NCI-H345 (cell line): ENCODE measurements around the gene CDKN2AIPNL.
"Not testable (repeated sequence)": the region's sequence is repeated elsewhere in the genome, so short reads cannot be mapped to it uniquely, and the experiment has no call there.

Experiments used
- DNase-seq: peaks from one replicate; lab custom pipeline; 2025; lab: John Stamatoyannopoulos, UW

Gene CDKN2AIPNL

DNA sequence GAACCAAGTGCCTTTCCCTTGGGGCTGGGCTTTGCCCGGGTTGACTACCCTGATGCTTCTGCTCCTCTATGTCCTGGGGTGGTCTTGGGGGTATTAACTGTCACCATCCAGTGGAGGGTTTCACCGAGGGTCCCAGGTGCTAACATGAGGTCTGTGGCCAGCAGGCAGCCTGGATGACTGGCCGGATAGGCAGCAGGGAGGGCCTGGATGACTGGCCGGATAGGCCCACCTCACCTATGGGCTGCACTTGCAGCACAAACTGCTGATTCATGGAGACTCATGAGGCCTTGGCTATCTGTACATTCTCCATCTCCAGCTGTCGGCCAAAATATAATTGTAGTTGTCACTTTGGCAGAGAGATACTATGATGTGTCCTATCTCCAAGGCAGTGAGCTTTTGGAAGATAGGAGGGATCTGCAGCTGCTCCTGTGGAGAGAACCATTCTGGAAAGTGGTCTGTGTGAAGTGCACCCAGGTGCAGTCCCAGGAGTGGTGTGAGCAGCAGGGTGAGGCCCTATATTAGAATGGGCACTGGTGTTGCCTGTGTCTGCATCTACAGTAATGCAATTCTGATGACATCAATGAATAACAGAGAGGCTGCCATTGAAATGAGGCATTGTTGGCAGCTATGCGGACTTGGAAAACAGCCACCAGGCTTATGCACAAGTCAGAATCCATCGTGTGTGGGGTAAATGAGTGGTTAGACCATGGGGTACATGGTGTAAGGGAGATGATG lies 26.3 kb upstream of the CDKN2AIPNL start:
- DNase-seq, result peak; percentile 19

DNA sequence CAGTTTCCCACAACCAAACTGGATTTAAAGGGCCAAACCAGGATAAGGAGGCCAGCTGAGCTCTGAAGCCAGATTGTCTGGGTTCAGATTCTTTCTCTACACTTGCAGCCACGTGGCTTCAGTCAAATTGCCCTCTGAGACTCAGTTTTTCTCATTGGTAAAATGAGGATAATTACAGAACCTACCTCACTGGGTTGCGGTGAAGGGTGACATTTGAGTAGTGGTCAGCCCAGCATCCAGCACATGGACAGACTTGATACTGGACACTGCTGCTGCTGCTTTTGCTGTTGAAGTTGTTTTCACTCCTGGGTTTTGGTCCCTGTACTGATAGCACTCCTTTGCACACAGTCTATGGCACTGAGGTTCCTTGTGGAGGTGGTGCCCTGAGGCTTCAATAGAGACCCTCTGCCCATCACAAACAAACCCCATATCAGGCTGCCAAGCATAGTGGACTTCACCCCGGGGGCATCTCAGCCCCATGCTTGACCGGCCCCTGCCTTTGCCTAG lies 25.7 kb upstream of the CDKN2AIPNL start:
- DNase-seq, result no peak

DNA sequence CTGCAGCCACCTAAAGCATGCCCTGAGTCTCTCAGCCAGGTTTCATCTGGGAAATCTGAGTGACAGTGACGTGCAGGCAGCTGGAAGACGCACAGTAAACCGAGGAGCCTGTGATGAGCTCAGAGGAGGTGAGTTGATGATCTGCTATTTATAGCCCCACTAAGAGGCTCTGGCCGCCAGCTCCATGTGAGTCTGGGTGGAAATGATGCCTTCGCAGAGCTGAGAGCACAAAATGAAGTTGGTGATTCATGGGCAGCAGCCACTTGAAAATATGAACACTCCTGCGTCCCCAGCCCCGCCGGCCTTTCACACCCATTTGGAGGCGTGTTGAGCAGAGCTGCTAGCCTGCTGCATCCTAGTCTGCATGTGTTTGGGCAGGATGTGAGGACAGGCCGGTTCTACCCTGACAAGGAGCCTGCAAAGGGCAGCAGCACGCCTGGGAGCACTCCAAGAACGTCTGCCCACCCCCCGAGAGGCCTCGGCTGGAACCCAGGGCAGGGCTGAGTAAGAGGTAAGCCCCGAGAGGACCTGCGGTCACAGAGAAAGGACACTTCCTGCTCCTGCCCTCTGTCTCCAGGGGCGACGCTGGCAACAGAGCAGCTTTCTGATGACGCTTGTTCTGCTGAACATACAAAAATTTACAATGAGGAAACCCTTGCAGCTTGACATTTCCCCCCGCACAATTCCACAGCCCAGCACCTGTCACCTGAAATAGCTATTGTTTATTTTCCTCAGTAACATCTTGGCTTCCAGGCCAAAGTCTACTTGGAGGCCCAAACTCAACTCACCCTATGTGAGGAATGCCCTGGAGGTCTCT lies 25.1 kb upstream of the CDKN2AIPNL start:
- peak; percentile 63 for DNase-seq

DNA sequence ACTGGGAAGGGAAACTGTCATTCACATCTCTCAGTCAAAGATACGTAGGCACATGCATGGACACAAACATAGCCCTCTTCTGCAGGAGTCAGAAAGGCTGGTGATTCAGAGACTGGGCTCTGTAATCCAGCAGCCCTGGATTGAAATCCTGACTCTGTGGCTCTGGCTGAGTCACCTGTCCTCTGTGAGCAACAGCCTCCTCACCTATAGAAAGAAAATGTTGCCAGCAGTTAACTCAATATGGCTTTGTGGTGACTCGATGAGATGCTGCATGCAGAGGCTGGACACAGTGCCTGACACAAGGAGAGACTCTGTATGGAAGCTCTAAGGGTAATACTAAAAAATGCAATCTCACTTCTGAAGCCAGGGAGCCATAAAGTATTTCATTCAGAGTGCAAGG lies 23.9 kb upstream of the CDKN2AIPNL start:
- DNase-seq, result no peak

DNA sequence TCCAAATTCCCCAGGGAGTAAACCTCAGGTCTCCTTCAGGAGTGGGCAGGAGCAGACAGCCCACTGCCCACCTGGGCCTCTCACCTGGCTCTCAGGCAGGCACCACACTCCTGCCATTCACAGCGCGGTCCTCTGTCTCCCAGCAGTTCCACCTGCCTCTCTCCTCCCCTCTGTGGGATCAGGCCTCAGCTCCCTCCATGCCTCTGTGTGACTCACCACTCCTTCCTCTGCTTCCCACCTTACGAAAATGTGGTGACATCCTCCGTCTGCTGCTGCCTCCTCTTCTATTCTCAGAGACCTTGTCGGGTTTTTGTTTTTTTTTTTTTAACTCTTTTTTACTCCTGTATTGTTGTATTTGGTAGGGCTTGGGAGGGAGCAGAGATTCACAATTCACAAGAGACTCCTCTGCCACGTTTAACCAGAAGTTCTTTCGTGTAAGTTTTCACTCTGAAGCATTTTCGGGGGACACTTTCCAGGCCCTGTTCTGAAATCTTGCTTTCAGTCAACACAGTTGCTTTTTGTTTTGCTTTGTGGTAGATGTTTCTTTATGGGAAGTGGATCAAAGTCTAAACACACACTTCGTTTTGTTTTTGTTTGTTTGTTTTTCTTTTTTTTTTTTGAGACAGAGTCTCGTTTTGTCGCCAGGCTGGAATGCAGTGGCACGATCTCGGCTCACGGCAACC lies 21.1 kb upstream of the CDKN2AIPNL start:
- no peak for DNase-seq

DNA sequence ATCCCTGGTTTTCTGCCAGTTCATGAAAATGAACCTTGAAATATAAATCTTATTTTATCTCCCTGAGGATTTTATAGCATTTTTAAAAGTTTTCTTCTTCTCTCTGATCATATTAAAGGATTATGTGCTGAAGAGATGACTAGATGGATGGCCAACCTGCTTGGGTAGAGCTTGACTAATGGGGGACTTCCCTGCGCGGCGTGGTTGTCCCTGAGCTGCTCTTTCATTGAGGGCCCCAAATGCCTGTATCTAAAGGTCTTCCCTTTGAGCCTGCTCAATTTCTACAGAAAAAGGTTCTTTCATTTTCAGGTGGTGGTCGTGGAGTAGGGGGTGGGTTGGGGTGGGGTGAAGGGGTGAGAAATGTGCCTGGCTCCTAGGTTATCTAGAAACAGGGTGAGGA lies 20.5 kb upstream of the CDKN2AIPNL start:
- no peak for DNase-seq

DNA sequence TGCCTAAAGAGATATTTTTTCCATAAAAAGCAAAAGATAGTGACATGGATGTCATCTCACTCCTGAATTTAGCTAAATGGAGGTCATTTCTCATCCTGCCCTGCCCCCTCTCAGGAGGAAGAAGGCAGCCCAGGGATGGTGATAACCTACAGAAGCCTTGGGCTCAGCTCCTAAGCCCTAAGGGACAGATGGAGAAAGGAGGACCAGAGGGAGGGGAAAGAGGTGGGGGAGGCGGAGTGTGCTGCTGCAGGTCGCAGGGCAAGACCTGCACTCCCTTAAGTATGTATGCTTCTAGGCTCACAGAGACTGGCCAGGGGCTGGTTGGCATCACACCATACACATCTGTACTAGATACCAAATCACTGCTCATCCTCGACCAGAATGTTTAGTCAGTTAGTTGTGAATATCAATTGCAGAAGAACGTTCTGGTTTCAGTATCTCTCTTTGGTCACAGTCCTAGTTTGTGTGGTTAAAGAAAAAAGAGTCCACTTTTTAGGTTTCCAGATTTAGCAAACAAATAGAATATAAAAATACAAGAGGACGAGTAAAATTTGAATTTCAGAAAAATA lies 18.4 kb upstream of the CDKN2AIPNL start:
- DNase-seq, result no peak

DNA sequence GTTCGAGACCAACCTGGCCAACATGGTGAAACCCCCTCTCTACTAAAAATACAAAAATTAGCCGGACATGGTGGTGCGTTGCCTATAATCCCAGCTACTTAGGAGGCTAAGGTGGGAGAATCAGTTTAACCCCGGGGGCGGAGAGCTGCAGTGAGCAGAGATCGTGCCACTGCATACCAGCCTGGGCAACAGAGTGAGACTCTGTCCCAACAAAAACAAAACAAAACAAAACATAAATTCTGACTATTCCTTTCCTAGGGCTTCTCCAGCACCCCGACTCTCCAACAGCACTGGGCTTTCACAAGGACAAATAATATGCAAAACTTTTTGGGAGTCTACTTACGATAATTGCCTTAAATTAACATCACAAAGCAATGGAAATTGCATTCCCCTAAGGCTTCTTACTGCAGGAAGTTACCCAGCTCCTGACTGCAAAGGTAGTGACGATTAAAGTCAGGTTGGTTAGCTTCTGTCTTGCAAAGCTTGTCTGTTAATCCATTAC lies 15.9 kb upstream of the CDKN2AIPNL start:
- DNase-seq, result no peak

DNA sequence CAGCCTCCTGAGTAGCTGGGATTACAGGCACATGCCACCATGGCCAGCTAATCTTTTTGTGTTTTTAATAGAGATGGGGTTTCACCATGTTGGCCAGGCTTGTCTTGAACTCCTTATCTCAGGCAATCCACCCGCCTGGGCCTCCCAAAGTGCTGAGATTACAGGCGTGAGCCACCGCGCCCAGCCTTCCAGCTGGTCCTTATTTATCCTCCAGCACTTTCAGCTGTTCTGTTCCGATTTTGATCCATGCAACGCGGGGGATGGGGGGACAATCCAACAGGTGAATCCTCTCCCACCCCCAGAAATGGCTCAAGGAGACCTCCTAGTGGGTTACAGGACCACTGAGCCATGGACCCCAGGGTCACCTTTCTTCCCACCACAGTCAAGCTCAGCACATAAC lies 14.7 kb upstream of the CDKN2AIPNL start:
- DNase-seq, result no peak

DNA sequence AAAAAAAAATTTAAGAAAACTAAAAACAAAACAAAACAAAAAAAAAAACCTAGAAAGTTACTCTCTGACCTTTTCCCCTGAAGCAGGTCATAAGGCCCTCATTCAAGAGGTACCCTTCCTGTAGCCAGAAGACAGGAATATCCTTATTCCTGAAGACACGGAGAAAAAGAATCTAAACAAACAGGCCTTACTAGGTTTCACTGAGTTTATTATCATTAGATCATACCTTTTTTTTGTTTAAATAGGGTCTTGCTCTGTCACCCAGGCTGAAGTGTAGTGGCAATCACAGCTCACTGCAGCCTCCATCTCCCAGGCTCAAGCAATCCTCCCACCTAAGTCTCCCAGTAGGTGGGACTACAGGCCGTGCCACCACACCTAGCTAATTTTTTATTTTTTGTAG lies 11.7 kb upstream of the CDKN2AIPNL start:
- DNase-seq, result no peak

DNA sequence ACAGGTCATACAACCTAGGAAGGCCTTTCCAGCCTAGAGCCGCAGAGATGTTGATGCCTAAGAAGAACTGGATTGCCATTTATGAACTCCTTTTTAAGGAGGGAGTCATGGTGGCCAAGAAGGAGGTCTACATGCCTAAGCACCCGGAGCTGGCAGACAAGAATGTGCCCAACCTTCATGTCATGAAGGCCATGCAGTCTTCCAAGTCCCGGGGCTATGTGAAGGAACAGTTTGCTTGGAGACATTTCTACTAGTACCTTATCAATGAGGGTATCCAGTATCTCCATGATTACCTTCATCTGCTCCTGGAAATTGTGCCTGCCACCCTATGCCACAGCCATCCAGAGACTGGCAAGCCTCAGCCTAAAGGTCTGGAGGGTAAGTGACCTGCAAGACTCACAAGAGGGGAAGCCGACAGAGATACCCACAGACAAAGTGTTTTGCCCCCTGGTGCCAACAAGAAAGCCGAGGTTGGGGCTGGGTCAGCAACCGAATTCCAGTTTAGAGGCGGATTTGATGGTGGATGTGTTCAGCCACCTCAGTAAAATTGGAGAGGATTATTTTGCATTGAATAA lies 11.2 kb upstream of the CDKN2AIPNL start:
- DNase-seq, result no peak

DNA sequence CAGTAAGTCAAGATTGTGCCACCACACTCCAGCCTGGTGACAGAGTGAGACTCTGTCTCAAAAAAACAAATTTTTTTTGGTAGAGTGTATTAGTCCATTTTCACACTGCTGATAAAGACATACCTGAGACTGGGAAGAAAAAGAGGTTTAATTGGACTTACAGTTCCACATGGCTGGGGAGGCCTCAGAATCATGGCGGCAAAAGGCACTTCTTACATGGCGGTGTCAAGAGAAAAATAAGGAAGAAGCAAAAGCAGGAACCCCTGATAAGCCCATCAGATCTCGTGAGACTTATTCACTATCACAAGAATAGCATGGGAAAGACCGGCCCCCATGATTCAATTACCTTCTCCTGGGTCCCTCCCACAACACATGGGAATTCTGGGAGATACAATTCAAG lies 9.4 kb upstream of the CDKN2AIPNL start:
- not testable (repeated sequence) for DNase-seq

DNA sequence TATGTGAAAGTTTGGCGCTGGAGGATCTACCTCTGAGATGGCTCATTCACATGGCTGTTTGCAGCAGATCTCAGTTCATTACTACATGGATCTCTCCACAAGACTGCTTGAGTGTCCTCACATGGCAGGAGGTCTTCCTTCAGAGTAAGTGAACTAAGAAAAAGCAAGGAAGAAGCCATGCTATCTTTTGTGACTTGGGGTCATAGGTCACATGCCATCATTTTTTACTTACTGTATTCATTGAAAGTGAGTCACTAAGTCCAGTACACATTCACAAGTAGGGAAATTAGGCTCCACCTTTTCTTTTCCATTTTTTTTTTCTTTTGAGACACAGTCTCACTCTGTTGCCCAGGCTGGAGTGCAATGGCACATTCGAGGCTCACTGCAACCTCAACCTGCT lies 8.7 kb upstream of the CDKN2AIPNL start:
- DNase-seq, result no peak

DNA sequence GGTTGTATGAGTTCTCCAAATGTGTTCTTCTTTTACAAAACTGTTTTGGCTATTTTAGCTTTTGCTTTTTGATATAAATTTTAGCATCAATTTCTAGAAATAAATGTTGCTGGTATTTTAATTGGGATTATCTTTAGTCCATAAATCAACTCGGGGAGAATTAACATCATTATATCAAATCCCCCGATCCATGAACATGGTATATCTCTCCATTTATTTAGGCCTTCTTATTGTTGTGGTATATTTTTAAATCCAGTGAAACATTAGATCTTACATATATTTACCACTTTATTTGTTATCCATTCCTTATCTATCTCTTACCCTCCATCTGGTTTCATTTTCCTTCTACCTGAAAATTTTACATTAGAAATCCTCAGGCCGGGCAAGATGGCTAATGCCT lies 7.3 kb upstream of the CDKN2AIPNL start:
- no peak for DNase-seq

DNA sequence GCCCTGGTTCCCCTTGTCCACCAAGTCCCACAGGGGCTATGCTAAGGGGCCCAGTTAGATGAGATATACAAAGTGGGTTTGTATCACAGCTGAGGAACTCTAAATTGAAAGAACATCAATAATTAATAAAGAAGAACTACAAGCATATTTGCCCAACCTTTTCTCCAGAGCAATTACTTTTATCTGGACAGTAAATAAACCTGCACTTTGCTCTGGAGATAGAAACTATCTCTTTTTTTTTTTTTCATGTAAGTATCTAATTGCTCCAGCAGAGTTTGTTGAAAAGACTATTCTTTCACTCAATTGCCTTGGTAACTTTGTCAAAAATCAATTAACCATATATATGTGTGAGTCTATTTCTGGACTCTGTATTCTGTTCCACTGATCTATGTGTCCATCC lies 6.0 kb upstream of the CDKN2AIPNL start:
- DNase-seq, result no peak

DNA sequence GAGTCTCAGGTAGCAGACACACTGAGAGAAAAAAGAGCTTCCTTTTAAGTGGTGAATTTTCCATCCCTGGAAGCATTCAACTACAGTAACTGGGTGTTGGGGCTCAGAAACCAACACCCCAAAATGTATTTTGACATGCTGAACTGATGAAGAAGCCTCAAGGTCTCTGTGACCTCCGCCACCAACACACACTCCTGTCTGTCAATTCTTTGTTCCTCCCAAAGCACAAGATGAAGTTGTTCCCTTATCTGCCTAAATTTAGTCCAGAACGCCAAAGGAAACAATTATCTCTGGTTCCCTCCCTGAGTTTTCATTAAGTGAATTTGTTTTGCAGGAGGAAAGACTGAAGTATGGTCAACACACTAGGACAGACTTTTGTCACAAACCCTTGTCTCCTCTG lies 1.4 kb upstream of the CDKN2AIPNL start:
- no peak for DNase-seq

DNA sequence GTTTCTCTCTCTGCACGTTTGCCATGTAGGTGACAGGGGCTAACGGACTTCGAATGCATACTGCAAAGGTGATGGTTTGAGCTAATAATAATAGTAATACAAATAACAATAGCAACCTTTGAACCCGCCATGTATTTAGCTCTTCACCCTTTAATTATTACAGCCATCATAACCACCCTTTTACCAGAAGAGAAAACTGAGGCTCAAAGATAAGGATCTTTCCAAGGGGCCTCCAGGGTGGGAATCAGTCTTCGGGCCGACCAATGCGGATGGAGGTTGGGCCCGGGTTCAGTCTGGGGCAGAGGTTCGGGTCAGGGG lies 494 bp downstream of the CDKN2AIPNL start:
- DNase-seq, result no peak

DNA sequence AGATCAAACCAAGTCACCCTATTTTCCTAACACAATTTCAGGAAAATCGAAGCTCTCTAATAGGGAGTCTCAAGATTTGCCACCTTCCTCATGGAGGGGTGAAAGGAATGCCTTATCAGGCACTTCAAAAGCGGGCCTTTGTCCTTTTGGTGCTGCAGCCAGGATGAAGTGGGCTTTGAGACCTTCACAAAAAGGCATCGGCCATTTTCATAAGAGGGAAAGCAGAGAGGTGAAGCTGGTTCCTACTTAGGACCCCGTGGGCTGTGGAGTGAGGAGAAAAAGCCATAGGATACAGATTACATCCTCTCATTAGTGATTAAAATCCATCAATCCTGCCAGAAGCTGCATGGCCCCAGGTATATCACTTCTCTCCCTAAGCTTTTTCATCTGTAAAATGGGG lies 859 bp downstream of the CDKN2AIPNL start:
- no peak for DNase-seq

DNA sequence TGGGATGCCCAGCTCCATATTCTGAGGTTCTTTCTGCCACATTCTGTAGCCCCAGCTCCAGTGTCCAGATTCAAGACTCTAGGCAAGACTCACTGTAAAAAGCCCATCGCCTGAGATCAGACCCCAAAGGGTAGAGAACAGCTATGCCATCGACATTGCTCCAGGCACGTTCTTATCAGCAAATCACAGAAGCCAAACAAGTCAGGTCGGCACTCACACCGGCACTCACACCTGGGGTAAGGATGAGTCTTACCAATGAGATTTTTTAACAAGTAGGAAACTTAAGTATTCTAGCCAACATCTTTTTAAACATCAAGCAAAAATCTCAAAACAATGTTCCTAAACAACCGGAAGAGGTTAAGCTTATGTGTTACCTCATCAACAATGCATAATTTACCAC lies 2.4 kb downstream of the CDKN2AIPNL start:
- no peak for DNase-seq

DNA sequence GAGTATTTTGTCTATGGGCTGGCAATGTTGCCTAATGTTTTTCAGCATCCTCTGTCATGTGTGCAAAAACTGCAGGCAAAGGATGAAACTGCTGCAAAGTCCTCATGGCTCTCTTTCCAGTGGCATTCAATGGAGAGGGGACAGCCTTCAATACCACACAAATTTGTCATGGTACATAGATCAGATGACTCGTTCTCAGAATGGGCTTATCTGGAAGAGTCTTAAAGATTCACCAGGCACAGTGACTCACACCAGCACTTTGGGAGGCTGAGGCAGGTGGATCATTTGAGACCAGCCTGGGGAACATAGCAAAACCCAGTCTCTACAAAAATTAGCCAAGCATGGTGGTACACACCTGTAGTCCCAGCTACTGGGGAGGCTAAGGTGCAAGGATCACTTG lies 5.3 kb downstream of the CDKN2AIPNL start:
- no peak for DNase-seq

DNA sequence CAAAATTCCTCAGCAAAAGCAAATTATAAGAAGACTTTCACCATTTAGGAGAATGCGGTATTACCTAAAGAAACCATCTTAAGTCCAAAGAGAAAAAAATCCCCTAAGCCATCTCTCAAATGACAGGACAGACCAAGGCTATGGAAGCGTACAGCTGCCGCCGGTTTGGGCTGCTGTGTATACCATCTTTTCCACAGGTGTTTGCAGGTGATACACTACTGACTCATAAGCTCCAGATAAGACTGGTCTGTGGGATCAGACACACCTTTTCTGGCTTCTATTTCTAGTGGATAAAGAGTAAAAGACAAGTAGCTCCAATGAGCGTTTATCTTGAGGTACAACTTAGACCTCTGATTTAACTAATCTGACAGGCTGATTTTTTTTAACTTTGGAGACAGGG lies 7.7 kb downstream of the CDKN2AIPNL start:
- DNase-seq, result no peak

DNA sequence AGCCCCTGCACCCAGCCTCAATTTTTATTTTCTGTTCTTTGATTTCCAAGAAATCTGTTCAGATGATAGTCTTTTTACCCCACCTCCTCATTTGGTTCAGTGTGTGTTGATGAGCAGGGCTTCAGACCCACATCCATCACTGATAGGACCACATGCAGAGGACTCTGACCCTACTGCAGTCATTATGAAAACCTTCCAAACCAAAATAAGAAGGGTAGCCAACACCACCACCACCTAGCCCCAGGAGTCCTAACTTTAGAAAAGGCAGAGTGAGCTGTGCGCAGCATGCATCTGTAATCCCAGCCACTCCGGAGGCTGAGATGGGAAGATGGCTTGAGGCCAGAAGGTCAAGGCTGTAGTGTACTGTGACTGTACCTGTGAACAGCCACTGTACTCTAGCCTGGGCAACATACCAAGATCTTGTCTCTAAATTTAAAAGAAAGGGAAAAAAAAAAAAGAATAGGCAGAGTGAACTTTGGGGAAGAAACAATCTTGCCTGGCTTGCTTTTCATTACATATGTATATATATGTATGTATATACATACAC lies 13.0 kb downstream of the CDKN2AIPNL start:
- no peak for DNase-seq
